ENCODE data around the gene CTRL. TPM values are rescaled to one million over a fixed set of nuclear protein-coding genes. Genes with fewer than 3 reads are reported as not detected.

CTRL gene
- total RNA-seq, 4 donors from 2014 or later, result 2.4 to 5.3 (median 3.8) TPM

GRCh38 chr16:67936124-67936879, 4.6 kb upstream of the CTRL start, which contains the start of gene PSMB10:
Gene PSMB10, minus strand, starts transcription at chr16:67936850. Its CDS starts 101 bp downstream, at chr16:67936749.
- peak within 1 kb of the TSS; percentile 95 to 98 (median 96) for H3K27ac ChIP-seq
- peak in 1 of 3 donors; percentile 78 for DNase-seq
- H3K4me3 ChIP-seq, result peak within 1 kb of the TSS; percentile 67 to 99 (median 89)
- H3K36me3 ChIP-seq, result peaks cover 0 to 35% (median 0%) of the 10 kb centered on the region in 3 donors
- H3K4me1 ChIP-seq, result peaks cover 0 to 27% (median 17%) of the 10 kb centered on the region in 4 donors
- no peaks in the 10 kb centered on the region for H3K27me3 ChIP-seq
- H3K9me3 ChIP-seq, result no peaks in the 10 kb centered on the region
- TF ChIP-seq CTCF (IDR thresholded peaks at IDR 0.05) (no peak), POLR2A (IDR thresholded peaks at IDR 0.05) (peak; percentile 69 to 75)

- peaks cover 0 to 27% (median 17%) of the 10 kb centered on the region in 4 donors for H3K4me1 ChIP-seq
- H3K27me3 ChIP-seq, result no peaks in the 10 kb centered on the region
- H3K27ac ChIP-seq, result peak overlapping the region; percentile 95 to 98 (median 96)
- DNase-seq, result peak; percentile 97 to 99 (median 97)
- peak in 1 of 6 experiments; percentile 5 for TF ChIP-seq CTCF (IDR thresholded peaks at IDR 0.05)
- peak; percentile 51 to 78 for TF ChIP-seq POLR2A (IDR thresholded peaks at IDR 0.05)
- no peaks in the 10 kb centered on the region for H3K9me3 ChIP-seq
- peaks cover 0 to 43% (median 0%) of the 10 kb centered on the region in 3 donors for H3K36me3 ChIP-seq
- H3K4me3 ChIP-seq, result peak overlapping the region; percentile 67 to 99 (median 89)
Observed at GRCh38 chr16:67935402-67936123, 3.9 kb upstream of the CTRL start.

- H3K27ac ChIP-seq, result peak overlapping the region; percentile 95 to 98 (median 96)
- H3K36me3 ChIP-seq, result peaks cover 0 to 48% (median 0%) of the 10 kb centered on the region in 3 donors
- no peak for DNase-seq
- peaks cover 0 to 23% (median 16%) of the 10 kb centered on the region in 4 donors for H3K4me1 ChIP-seq
- H3K9me3 ChIP-seq, result no peaks in the 10 kb centered on the region
- TF ChIP-seq POLR2A (IDR thresholded peaks at IDR 0.05) (no peak), CTCF (IDR thresholded peaks at IDR 0.05) (no peak)
- H3K27me3 ChIP-seq, result no peaks in the 10 kb centered on the region
- H3K4me3 ChIP-seq, result peak overlapping the region; percentile 67 to 99 (median 89)
Observed at GRCh38 chr16:67935101-67935401, 3.4 kb upstream of the CTRL start.

- Histone ChIP-seq H3K36me3 (peaks cover 0 to 49% (median 0%) of the 10 kb centered on the region in 3 donors), H3K4me1 (peaks cover 0 to 18% (median 13%) of the 10 kb centered on the region in 4 donors), H3K9me3 (no peaks in the 10 kb centered on the region), H3K27me3 (no peaks in the 10 kb centered on the region), H3K27ac (no peak overlapping the region), H3K4me3 (peak overlapping the region in 2 of 4 donors; percentile 67 to 85)
- TF ChIP-seq CTCF (IDR thresholded peaks at IDR 0.05), result no peak
- no peak for TF ChIP-seq POLR2A (IDR thresholded peaks at IDR 0.05)
- no peak for DNase-seq
Observed at GRCh38 chr16:67934306-67935100, 2.8 kb upstream of the CTRL start.

GRCh38 chr16:67933805-67934204, 2.1 kb upstream of the CTRL start:
- no peaks in the 10 kb centered on the region for H3K27me3 ChIP-seq
- no peak overlapping the region for H3K27ac ChIP-seq
- peaks cover 0 to 55% (median 0%) of the 10 kb centered on the region in 3 donors for H3K36me3 ChIP-seq
- no peak for DNase-seq
- H3K9me3 ChIP-seq, result no peaks in the 10 kb centered on the region
- TF ChIP-seq CTCF (IDR thresholded peaks at IDR 0.05) (no peak), POLR2A (IDR thresholded peaks at IDR 0.05) (no peak)
- peaks cover 0 to 18% (median 11%) of the 10 kb centered on the region in 4 donors for H3K4me1 ChIP-seq
- H3K4me3 ChIP-seq, result no peak overlapping the region
